HG03520 (cell line): ENCODE results near the gene CFAP410.
"Not testable (repeated sequence)": the region's sequence is repeated elsewhere in the genome, so short reads cannot be mapped to it uniquely, and the experiment has no call there.

Experiments used
- ATAC-seq: cut with Tn5 transposase; IDR thresholded peaks from one replicate; pipeline ENCODE4 v1.9.1; 2021; ENCODE audit warnings: mild to moderate bottlenecking, moderate library complexity; ENCODE audit not compliant: unreplicated experiment

Gene CFAP410

GRCh38 chr21:44351535-44352252, 12.5 kb upstream of the CFAP410 start:
- no peak for ATAC-seq

DNA sequence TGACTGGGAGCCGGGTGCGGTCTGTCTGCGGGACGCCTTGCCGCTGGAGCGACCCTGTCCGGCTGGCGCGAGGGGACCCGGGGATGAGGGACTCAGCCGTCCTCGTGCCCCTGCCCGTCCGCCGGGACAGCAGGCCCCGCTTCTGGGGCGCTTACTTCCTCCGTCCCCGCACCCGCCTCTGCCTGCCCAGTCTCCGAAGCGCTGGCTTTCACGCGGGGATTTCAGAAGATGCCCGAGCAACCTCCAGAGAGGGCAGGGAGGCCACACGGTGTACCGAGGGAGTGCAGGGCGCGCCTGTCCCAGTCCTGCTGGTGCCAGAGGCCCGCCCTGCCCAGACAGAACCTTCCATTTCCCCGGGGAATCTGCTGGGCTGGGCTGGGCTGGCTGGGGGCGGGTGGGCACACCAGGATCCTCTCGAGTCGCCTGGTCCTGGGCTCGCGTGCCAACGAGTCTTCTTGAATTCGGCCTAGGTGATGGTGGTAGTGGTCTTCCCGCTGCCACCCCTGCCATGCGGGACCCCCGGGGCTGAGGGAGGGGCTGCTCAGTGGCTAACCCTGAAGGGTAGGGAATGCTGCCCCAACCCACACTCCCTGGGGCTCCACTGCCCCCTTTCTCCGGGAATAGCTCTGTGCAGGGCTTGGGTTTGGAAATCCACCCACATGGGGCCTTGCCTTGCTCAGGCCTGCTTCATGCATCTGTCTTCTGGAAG, 11.7 kb upstream of the CFAP410 start:
- no peak for ATAC-seq

DNA sequence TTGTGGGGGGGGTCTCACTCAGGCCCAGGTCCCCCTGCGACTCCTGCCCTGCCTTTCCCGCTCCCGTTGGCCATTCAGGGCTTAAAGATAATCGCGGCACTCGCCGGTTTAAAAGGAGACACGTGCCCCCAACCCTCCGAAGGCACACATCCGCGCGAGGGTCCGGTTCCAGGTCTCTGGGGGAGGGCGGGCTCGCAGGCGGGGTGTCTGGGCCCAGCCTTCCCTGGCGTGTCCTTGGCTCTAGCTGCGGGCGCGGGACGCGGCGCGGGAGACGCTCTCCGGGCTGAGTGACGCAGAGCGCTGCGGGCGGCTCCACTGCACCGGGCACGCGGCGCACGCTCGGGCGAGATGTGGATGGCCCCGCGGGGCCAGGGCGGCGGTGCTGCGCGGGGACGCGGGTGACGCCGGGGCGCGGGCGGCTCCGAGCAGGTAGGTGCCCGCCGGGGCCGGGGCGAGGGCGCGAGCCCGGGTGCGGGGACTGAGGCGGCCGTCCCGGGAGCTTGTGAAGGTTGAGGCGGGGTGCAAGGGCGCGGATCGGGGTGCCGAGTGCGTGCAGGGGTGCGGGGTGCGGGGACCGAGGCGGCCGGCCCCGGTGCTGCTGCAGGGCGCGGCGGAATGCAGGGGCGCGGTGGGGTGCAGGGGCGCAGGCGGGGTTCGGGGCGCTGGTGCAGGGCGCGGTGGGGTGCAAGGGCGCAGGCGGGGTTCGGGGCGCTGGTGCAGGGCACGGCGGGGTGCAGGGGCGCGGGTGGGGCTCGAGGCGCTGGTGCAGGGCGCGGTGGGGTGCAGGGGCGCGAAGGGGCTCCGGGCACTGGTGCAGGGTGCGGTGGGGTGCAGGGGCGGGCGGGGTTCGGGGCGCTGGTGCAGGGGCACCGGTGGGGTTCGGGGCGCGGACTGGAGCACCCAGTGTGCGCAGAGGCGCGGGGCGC, 10.9 kb upstream of the CFAP410 start:
- ATAC-seq: no peak

DNA sequence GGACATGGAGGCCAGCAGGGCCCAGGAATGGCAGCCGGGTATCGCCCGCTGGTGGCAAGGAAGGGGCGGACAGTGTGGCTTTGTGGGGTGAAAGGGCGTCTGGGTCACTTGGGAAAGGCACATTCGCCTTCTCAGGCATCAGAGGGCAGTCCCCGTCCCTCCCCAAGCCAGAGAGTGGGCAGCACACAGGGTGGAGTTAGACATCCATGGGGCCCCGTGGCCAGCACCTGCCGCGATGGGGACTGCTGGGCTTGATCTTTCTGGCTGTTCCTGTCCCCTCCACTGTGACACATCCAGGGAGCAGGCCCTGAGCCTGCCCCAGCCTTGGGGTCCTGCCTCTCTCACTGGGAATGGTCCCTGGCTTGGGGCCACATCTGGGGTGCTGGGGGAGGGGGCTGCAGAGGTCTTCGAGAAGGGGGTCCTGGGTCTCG, 10.2 kb upstream of the CFAP410 start:
- no peak for ATAC-seq

DNA sequence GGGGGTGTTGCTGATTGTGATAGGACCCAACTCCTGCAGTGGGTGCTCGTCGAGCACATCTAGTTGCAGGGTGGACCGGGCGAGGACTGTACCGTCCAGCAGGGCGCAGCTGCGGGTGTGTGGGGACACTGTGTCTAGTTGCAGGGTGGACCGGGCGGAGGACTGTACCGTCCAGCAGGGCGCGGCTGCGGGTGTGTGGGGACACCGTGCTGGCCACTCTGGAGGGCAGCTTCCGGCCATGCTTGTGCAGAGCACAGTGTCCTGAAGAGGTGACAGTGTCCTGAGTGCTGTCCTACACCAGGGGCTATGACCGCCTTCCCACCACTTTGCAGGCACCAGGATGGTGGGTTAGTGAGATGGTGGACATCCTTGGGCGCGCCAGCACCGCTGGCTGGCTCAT, 9.7 kb upstream of the CFAP410 start:
- no peak for ATAC-seq

- ATAC-seq: no peak
Observed at GRCh38 chr21:44347911-44348451, 8.8 kb upstream of the CFAP410 start.

- ATAC-seq: no peak
Observed at GRCh38 chr21:44345495-44345894, 6.3 kb upstream of the CFAP410 start.

GRCh38 chr21:44344541-44345183, 5.5 kb upstream of the CFAP410 start:
- ATAC-seq: no peak

GRCh38 chr21:44342981-44343380, 3.8 kb upstream of the CFAP410 start:
- ATAC-seq: not testable (repeated sequence)

DNA sequence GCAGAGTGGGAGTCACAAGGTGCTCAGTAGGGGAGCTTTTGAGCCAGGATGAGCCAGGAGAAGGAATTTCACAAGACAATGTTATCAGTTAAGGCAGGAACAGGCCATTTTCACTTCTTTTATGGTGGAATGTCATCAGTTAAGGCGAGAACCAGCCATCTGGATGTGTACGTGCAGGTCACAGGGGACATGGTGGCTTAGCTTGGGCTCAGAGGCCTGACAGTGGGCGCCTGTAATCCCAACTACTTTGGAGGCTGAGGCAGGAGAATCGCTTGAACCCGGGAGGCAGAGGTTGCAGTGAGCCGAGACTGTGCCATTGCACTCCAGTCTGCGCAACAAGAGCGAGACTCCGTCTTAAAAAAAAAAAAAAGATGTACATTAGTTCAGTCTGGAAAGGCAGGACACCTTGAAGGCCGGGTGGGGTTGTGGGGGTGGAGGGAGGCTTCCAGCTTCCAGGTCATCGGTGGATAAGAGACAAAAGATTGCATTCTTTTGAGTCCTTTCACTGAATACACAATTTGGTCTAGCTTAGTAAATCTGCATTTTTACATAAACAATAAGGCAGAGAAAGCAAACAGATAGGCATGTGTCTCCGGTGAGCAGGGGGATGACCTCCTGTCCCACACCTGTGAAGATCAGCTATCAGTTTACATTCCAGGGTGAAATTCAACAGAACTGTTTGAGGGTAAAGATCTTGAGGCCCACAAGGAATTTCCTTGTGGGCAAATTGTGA, 2.7 kb upstream of the CFAP410 start:
- ATAC-seq: not testable (repeated sequence)

- ATAC-seq: no peak
Observed at GRCh38 chr21:44337941-44338895, 972 bp downstream of the CFAP410 start.

- no peak for ATAC-seq
Observed at GRCh38 chr21:44337449-44337848, 1.7 kb downstream of the CFAP410 start.

DNA sequence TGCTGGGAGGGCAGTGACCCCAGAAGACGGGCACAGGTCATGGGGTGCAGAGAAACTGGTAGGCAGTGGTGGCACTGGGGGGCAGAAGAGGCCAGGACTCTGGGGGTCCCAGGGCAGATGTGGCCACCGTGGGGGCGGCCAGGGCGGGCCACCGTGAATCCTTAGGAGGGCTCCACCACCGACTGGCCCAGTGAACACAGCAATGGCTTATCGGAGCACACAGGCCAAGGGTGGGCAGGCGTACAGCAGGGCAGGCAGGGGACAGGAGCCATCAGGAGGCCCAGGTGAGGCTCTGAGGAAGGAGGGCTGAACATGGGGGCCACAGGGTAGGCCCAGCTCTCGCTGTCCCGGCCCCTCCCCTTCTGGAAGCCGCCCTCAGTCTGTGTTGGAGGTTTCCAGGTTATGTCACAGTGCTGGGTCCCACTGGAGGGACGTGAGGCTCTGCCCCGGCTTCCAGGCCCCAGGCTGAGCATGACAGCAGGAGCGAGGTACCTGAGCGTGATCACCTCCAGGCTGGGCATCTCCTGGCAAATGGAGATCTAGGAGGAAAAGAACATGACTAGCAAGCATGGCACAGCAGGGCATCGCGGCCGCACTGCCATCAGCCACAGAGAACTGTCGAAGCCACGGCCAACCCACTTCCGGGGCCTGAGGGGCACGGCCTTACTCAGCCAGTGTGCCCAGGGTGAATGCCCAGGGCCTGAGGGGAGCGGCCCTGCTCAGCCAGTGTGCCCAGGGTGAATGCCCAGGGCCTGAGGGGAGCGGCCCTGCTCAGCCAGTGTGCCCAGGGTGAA, 3.7 kb downstream of the CFAP410 start:
- no peak for ATAC-seq

DNA sequence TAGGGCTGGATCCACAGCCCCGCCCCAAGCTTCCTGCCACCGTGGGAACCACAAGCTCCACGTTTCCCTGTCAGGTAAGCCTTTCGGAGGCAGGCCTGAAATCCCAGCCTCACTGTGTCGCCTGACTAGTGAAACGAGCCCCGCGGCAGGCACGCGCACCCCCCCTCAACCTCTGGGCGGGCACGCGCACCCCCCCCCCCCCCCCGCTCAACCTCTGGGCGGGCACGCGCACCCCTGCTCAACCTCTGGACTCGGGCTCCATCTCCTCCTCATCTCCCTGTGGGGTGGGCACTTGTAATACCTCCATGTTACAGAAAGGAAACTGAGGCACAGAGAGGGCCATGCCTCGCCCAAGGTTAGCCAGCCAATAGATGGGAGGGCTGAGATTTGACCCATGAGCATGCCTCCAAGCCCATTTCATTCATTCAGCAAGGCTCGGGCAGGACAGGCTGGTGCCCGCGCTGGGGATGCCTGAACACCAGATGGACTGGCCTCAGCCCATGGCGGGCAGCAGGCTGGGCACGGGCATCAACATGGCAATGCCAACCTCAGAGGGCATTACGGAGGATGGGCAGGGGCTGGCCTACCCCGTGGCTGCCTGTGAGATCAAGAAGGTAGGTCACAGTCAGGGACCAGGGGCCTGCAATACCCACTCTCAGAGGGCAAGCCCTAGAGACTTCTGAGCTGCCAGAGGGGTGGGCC, 4.7 kb downstream of the CFAP410 start:
- no peak for ATAC-seq

- ATAC-seq: no peak
Observed at GRCh38 chr21:44333509-44334328, 5.5 kb downstream of the CFAP410 start.

DNA sequence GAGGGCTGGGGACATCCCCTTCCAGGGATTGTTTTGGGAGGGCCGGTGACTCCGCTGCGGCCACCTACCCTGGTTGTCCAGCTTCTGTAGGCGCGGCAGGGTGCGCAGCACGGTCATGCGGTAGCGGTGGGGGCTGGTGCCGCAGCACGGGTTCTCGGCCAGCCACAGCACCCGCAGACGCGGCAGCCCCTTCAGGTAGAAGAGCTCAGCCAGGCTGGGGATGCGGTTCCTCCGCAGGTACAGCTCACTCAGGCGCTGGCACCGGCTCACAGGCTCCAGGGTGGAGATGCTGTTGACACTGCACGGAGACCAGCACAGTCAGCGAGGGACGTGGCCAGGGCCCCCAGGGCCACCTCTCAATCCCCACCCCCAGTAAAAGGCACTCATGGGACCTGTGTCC, 6.2 kb downstream of the CFAP410 start:
- no peak for ATAC-seq

GRCh38 chr21:44332383-44332782, 6.8 kb downstream of the CFAP410 start:
- ATAC-seq: no peak
